ENCODE measurements around the gene DIAPH2. TPM values are rescaled to one million over a fixed set of nuclear protein-coding genes. Genes with fewer than 3 reads are reported as not detected.

DIAPH2 gene
- total RNA-seq, 2 donors from 2014 or later, result 21.5 to 51.8 TPM

DNA sequence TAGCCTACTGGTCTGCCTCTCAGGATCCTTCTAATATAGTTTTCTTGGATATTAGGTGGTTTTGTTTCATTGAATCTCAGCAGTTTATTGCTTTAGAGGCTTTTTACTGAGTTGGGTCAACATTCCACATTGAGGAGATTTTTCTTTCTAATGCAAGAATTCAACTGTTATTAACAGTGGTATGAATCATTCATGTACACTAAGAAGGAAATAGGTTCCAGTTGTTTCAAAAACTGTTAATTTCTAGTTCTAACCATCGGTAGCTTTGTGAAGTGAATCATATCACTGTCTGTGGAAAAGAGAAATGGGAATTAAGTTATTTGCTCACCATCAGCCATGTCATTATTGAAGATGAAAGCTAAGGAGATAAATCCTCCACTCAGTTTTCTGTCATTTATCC is 530.5 kb downstream of the DIAPH2 start:
- 83% methylated on average over 1 of the region's 1 CpG; no CpG with 5 or more reads in 1 of the 2 experiments for WGBS, 2 experiments (ENCODE audit: insufficient coverage in 1 of 2, insufficient read length in 1 of 2)
- H3K4me3 ChIP-seq (ENCODE audit: low read length), result no peak overlapping the region
- H3K27ac ChIP-seq (ENCODE audit: low read depth, low read length), result no peak overlapping the region
- Mint-ChIP-seq H3K27me3 (ENCODE audit: insufficient read depth) (no peaks in the 10 kb centered on the region), H3K4me3 (no peak overlapping the region), H3K4me1 (no peaks in the 10 kb centered on the region), H3K9me3 (no peaks in the 10 kb centered on the region), H3K27ac (no peak overlapping the region), H3K36me3 (ENCODE audit: low read depth) (no peaks in the 10 kb centered on the region)
- H3K27me3 ChIP-seq (ENCODE audit: control insufficient read depth, insufficient read depth, low read length, poor library complexity, severe bottlenecking), result no peaks in the 10 kb centered on the region
- TF ChIP-seq, protein P1, sequence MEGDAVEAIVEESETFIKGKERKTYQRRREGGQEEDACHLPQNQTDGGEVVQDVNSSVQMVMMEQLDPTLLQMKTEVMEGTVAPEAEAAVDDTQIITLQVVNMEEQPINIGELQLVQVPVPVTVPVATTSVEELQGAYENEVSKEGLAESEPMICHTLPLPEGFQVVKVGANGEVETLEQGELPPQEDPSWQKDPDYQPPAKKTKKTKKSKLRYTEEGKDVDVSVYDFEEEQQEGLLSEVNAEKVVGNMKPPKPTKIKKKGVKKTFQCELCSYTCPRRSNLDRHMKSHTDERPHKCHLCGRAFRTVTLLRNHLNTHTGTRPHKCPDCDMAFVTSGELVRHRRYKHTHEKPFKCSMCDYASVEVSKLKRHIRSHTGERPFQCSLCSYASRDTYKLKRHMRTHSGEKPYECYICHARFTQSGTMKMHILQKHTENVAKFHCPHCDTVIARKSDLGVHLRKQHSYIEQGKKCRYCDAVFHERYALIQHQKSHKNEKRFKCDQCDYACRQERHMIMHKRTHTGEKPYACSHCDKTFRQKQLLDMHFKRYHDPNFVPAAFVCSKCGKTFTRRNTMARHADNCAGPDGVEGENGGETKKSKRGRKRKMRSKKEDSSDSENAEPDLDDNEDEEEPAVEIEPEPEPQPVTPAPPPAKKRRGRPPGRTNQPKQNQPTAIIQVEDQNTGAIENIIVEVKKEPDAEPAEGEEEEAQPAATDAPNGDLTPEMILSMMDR (conservative IDR thresholded peaks at IDR 0.05), result no peak
- no peak for DNase-seq
- no peaks in the 10 kb centered on the region for H3K36me3 ChIP-seq (ENCODE audit: control insufficient read depth, insufficient read depth, low read length)
- H3K9ac ChIP-seq (ENCODE audit: extremely low read depth, low read length, poor library complexity, severe bottlenecking), result no peak overlapping the region
- H3K9me3 ChIP-seq (ENCODE audit: control insufficient read depth, low read length), result no peaks in the 10 kb centered on the region
- no peaks in the 10 kb centered on the region for H3K4me1 ChIP-seq (ENCODE audit: control insufficient read depth, insufficient read depth, low read length)

DNA sequence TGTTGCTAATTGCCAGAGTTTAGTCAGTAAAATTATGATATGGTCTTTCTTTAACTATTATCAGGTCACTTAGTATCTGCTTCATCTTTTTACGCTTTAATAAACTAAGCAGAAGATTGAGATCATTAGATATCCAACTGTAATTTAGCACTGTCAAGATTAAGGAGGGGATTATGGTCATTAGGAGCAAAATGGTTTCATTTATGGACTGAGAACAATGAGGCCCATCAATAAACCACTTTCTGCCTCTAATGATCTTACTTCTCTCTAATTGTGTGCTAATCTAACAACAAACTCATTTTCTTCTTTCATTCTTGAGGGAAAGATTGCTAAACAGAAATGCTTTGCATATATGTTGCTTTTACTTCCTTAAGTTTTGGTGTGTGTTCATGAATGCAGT is 539.5 kb downstream of the DIAPH2 start:
- Histone ChIP-seq H3K27me3 (ENCODE audit: control insufficient read depth, insufficient read depth, low read length, poor library complexity, severe bottlenecking) (no peaks in the 10 kb centered on the region), H3K4me1 (ENCODE audit: control insufficient read depth, insufficient read depth, low read length) (peaks cover 4% of the 10 kb centered on the region), H3K36me3 (ENCODE audit: control insufficient read depth, insufficient read depth, low read length) (no peaks in the 10 kb centered on the region), H3K9ac (ENCODE audit: extremely low read depth, low read length, poor library complexity, severe bottlenecking) (no peak overlapping the region), H3K4me3 (ENCODE audit: low read length) (no peak overlapping the region), H3K27ac (ENCODE audit: low read depth, low read length) (no peak overlapping the region), H3K9me3 (ENCODE audit: control insufficient read depth, low read length) (no peaks in the 10 kb centered on the region)
- Mint-ChIP-seq H3K4me3 (no peak overlapping the region), H3K9me3 (peaks cover 2% of the 10 kb centered on the region), H3K4me1 (peaks cover 11% of the 10 kb centered on the region), H3K27me3 (ENCODE audit: insufficient read depth) (no peaks in the 10 kb centered on the region), H3K27ac (no peak overlapping the region), H3K36me3 (ENCODE audit: low read depth) (peaks cover 4% of the 10 kb centered on the region)
- TF ChIP-seq, protein P1 (conservative IDR thresholded peaks at IDR 0.05), result no peak
- WGBS, 2 experiments (ENCODE audit: insufficient coverage in 1 of 2, insufficient read length in 1 of 2), result no CpG with 5 or more reads among the region's 1 CpG
- DNase-seq, result no peak

DNA sequence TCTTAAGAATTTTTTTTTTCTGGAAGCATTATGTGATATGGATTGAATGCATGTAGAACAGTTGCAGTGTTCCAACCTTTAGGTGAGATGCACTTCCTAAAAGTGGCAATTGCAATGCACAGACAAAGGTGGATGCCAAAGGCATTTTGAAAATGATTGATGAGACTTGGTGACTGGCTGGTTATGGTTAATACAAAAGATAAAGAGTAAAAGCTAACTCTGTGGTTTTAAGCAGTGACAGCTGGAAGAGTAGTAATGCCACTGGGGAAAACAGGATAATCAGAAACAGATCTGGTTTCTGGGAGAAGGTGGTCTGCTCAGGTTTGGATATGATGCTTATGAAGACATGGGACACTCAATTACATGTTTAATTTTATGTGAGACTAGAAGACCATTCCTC is 544.7 kb downstream of the DIAPH2 start:
- no peaks in the 10 kb centered on the region for H3K36me3 ChIP-seq (ENCODE audit: control insufficient read depth, insufficient read depth, low read length)
- Mint-ChIP-seq H3K9me3 (no peaks in the 10 kb centered on the region), H3K27ac (no peak overlapping the region), H3K4me3 (no peak overlapping the region), H3K36me3 (ENCODE audit: low read depth) (no peaks in the 10 kb centered on the region), H3K27me3 (ENCODE audit: insufficient read depth) (no peaks in the 10 kb centered on the region), H3K4me1 (peaks cover 16% of the 10 kb centered on the region)
- DNase-seq, result no peak
- H3K9me3 ChIP-seq (ENCODE audit: control insufficient read depth, low read length), result no peaks in the 10 kb centered on the region
- H3K27ac ChIP-seq (ENCODE audit: low read depth, low read length), result no peak overlapping the region
- no peaks in the 10 kb centered on the region for H3K27me3 ChIP-seq (ENCODE audit: control insufficient read depth, insufficient read depth, low read length, poor library complexity, severe bottlenecking)
- no peak overlapping the region for H3K4me3 ChIP-seq (ENCODE audit: low read length)
- TF ChIP-seq, protein P1 (conservative IDR thresholded peaks at IDR 0.05), result no peak
- H3K9ac ChIP-seq (ENCODE audit: extremely low read depth, low read length, poor library complexity, severe bottlenecking), result no peak overlapping the region
- H3K4me1 ChIP-seq (ENCODE audit: control insufficient read depth, insufficient read depth, low read length), result peaks cover under 1% of the 10 kb centered on the region
